ENCODE results near the gene GJA10.

DNA sequence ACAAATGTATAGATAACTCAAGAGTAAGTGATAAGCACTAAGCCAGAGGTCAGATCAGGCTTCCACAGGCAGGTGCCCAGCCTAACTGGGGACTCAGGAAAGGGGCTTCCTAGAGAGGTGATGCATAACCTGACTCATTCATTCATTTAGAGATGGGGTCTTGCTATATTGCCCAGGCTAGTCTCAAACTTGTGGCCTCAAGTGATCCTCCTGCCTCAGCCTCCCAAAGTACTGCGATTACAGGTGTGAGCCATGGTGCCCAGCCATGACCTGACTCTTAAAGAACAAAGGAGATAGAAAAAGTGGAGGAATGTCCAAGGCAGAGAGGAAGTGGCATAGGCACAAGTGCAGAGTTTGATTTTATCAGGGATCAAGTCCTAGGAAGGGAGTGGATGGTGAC, 41.9 kb downstream of the GJA10 start:
- TF ChIP-seq, protein P1, sequence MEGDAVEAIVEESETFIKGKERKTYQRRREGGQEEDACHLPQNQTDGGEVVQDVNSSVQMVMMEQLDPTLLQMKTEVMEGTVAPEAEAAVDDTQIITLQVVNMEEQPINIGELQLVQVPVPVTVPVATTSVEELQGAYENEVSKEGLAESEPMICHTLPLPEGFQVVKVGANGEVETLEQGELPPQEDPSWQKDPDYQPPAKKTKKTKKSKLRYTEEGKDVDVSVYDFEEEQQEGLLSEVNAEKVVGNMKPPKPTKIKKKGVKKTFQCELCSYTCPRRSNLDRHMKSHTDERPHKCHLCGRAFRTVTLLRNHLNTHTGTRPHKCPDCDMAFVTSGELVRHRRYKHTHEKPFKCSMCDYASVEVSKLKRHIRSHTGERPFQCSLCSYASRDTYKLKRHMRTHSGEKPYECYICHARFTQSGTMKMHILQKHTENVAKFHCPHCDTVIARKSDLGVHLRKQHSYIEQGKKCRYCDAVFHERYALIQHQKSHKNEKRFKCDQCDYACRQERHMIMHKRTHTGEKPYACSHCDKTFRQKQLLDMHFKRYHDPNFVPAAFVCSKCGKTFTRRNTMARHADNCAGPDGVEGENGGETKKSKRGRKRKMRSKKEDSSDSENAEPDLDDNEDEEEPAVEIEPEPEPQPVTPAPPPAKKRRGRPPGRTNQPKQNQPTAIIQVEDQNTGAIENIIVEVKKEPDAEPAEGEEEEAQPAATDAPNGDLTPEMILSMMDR (IDR thresholded peaks at IDR 0.05): no peak
- no peak for TF ChIP-seq POLR2A (IDR thresholded peaks at IDR 0.05)
